H9 (cell line): ENCODE data around the gene DEGS2. TPM values are rescaled to one million over a fixed set of nuclear protein-coding genes. Genes with fewer than 3 reads are reported as not detected.

Source experiments
- DNase-seq: peaks from one replicate; pipeline ENCODE4 v3.0.0-alpha.2; 2017
- H2AFZ ChIP-seq: one replicate; pipeline ENCODE4 v1.6.1; 2013; ENCODE audit warnings: mild to moderate bottlenecking, low read length, control low read depth, moderate library complexity
- H2AK5ac ChIP-seq: 2 replicates; pipeline ENCODE4 v1.6.1; 2013; ENCODE audit warnings: low read length, control low read depth, mixed read lengths; ENCODE audit not compliant: insufficient read length
- H2BK120ac ChIP-seq: one replicate; pipeline ENCODE4 v1.6.1; 2013; ENCODE audit warnings: low read depth, mild to moderate bottlenecking, low read length, control low read depth, inconsistent platforms; ENCODE audit not compliant: poor library complexity, severe bottlenecking
- H2BK12ac ChIP-seq: 2 replicates; pipeline ENCODE4 v1.6.1; 2013; ENCODE audit warnings: low read length, control low read depth, mixed read lengths, low read depth; ENCODE audit not compliant: insufficient read length
- H2BK15ac ChIP-seq: 2 replicates; pipeline ENCODE4 v1.6.1; 2013; ENCODE audit warnings: low read depth, low read length, control low read depth
- H2BK20ac ChIP-seq: one replicate; pipeline ENCODE4 v1.6.1; 2013; ENCODE audit warnings: low read depth, mild to moderate bottlenecking, low read length, control low read depth, inconsistent platforms; ENCODE audit not compliant: poor library complexity, severe bottlenecking
- H2BK5ac ChIP-seq: 2 replicates; pipeline ENCODE4 v1.6.1; 2013; ENCODE audit warnings: low read length, control low read depth, mixed read lengths; ENCODE audit not compliant: insufficient read length
- H3K14ac ChIP-seq: 2 replicates; pipeline ENCODE4 v1.6.1; 2013; ENCODE audit warnings: low read length, control low read depth; ENCODE audit not compliant: insufficient read depth
- H3K18ac ChIP-seq: 2 replicates; pipeline ENCODE4 v1.6.1; 2013; ENCODE audit warnings: low read depth, mild to moderate bottlenecking, mixed read lengths, low read length, control low read depth; ENCODE audit not compliant: insufficient read length
- H3K23ac ChIP-seq: 2 replicates; pipeline ENCODE4 v1.6.1; 2013; ENCODE audit warnings: low read length, control low read depth, mixed read lengths, low read depth; ENCODE audit not compliant: insufficient read length
- H3K23me2 ChIP-seq: 2 replicates; pipeline ENCODE4 v1.6.1; 2013; ENCODE audit warnings: low read depth, mild to moderate bottlenecking, mixed read lengths, low read length, control low read depth; ENCODE audit not compliant: insufficient read length, poor library complexity, severe bottlenecking
- H3K27ac ChIP-seq: 2 replicates; pipeline ENCODE4 v1.5.1; 2013; ENCODE audit warnings: low read length, control low read depth, mixed read lengths, low read depth; ENCODE audit not compliant: insufficient read length
- H3K27me3 ChIP-seq: 2 replicates; pipeline ENCODE4 v1.6.1; 2013; ENCODE audit warnings: low read length, control low read depth, inconsistent platforms; ENCODE audit not compliant: insufficient read depth
- H3K4ac ChIP-seq: 2 replicates; pipeline ENCODE4 v1.6.1; 2013; ENCODE audit warnings: low read depth, mild to moderate bottlenecking, control low read depth, inconsistent platforms, low read length, moderate library complexity
- H3K4me1 ChIP-seq: 2 replicates; pipeline ENCODE4 v1.6.1; 2013; ENCODE audit warnings: low read length, control low read depth, inconsistent platforms; ENCODE audit not compliant: insufficient read depth
- H3K4me2 ChIP-seq: 2 replicates; pipeline ENCODE4 v1.6.1; 2013; ENCODE audit warnings: low read length, control low read depth, mixed read lengths; ENCODE audit not compliant: insufficient read length, insufficient read depth
- H3K56ac ChIP-seq: 2 replicates; pipeline ENCODE4 v1.6.1; 2013; ENCODE audit warnings: low read depth, mild to moderate bottlenecking, mixed read lengths, low read length, control low read depth; ENCODE audit not compliant: insufficient read length
- H3K79me1 ChIP-seq: 2 replicates; pipeline ENCODE4 v1.6.1; 2013; ENCODE audit warnings: low read depth, mild to moderate bottlenecking, moderate library complexity, low read length, control low read depth, inconsistent platforms; ENCODE audit not compliant: insufficient read depth, poor library complexity, severe bottlenecking
- H3K79me2 ChIP-seq: 2 replicates; pipeline ENCODE4 v1.6.1; 2013; ENCODE audit warnings: low read length, control low read depth, inconsistent platforms; ENCODE audit not compliant: insufficient read depth
- H3K9ac ChIP-seq: 2 replicates; pipeline ENCODE4 v1.6.1; 2013; ENCODE audit warnings: low read length, control low read depth, mixed read lengths; ENCODE audit not compliant: insufficient read length; ENCODE audit errors: extremely low read depth
- H3K9me3 ChIP-seq: one replicate; pipeline ENCODE4 v1.6.1; 2013; ENCODE audit warnings: low read depth, low read length, inconsistent platforms; ENCODE audit not compliant: control insufficient read depth
- H3T11ph ChIP-seq: one replicate; pipeline ENCODE4 v1.6.1; 2013; ENCODE audit warnings: mild to moderate bottlenecking, low read length, control low read depth, inconsistent platforms
- H4K20me1 ChIP-seq: one replicate; pipeline ENCODE4 v1.6.1; 2013; ENCODE audit not compliant: control insufficient read depth, insufficient read length, insufficient read depth
- H4K5ac ChIP-seq: 2 replicates; pipeline ENCODE4 v1.6.1; 2013; ENCODE audit warnings: low read depth, mild to moderate bottlenecking, mixed read lengths, low read length, control low read depth; ENCODE audit not compliant: insufficient read length
- H4K8ac ChIP-seq: replicated peaks from 2 replicates; pipeline ENCODE4 v1.6.1; 2013; ENCODE audit warnings: low read length, control low read depth, mixed read lengths, low read depth; ENCODE audit not compliant: insufficient read length
- H4K91ac ChIP-seq: 2 replicates; pipeline ENCODE4 v1.6.1; 2013; ENCODE audit warnings: low read depth, mild to moderate bottlenecking, moderate library complexity, mixed read lengths, low read length, control low read depth; ENCODE audit not compliant: insufficient read length
- H3K27ac Mint-ChIP-seq, 3 experiments: 2 replicates in 2 of 3; 3 replicates in 1 of 3; pipeline ENCODE4 v1.8.0; 2020 to 2021; ENCODE audit warnings: mixed read lengths in 3 of 3, mild to moderate bottlenecking in 1 of 3, moderate library complexity in 1 of 3
- H3K27me3 Mint-ChIP-seq: 2 replicates; pipeline ENCODE4 v1.8.0; 2021; ENCODE audit warnings: low read depth, mild to moderate bottlenecking, moderate library complexity, mixed read lengths
- H3K36me3 Mint-ChIP-seq, 3 experiments: 2 replicates in 2 of 3; 3 replicates in 1 of 3; pipeline ENCODE4 v1.8.0; 2020 to 2021; ENCODE audit warnings: low read depth in 3 of 3, mixed read lengths in 3 of 3; ENCODE audit not compliant: insufficient read depth in 1 of 3
- H3K4me1 Mint-ChIP-seq, 2 experiments: 2 replicates each; pipeline ENCODE4 v1.8.0; 2020; ENCODE audit warnings: mixed read lengths in 2 of 2
- H3K4me3 Mint-ChIP-seq, 2 experiments: 2 replicates in 1 of 2; 3 replicates in 1 of 2; pipeline ENCODE4 v1.8.0; 2020 to 2021; ENCODE audit warnings: mild to moderate bottlenecking in 2 of 2, mixed read lengths in 2 of 2, moderate library complexity in 1 of 2
- H3K9me3 Mint-ChIP-seq, 2 experiments: 2 replicates in 1 of 2; 3 replicates in 1 of 2; pipeline ENCODE4 v1.8.0; 2020; ENCODE audit warnings: mild to moderate bottlenecking in 2 of 2, mixed read lengths in 2 of 2, moderate library complexity in 1 of 2
- CTCF ChIP-seq: fragments of 200-600 bp; sonication (generic); conservative IDR thresholded peaks from 3 replicates; pipeline ENCODE4 v1.8.0; 2021; ENCODE audit warnings: antibody characterized with exemption, mild to moderate bottlenecking
- WGBS: extraction: QIAGEN DNeasy Blood & Tissue Kit; methylation state at CpG from one replicate; pipeline ENCODE4 v1.1.7; 2013; ENCODE audit warnings: missing lambda C conversion rate, low lambda C conversion rate, mixed read lengths; ENCODE audit not compliant: insufficient read length; ENCODE audit errors: extremely low coverage; 5-methylcytosine and 5-hydroxymethylcytosine counted together
- total RNA-seq: library from RNA; stranded (reverse); gene quantifications from 2 replicates; pipeline ENCODE4 v1.2.1, GENCODE V29; 2021

The DEGS2 gene
- total RNA-seq, 1 experiment from 2014 or later = 0.72 TPM

GRCh38 chr14:100103250-100104005, 56.0 kb downstream of the DEGS2 start:
- Histone ChIP-seq H3K4me2 (no peak overlapping the region), H3K4ac (no peak overlapping the region), H2BK20ac (no peak overlapping the region), H3K27ac (no peak overlapping the region), H2BK15ac (no peak overlapping the region), H3K23ac (no peak overlapping the region), H3K9ac (no peak overlapping the region), H3K27me3 (no peaks in the 10 kb centered on the region), H3K14ac (no peak overlapping the region), H3K23me2 (no peaks in the 10 kb centered on the region), H3K18ac (no peak overlapping the region), H2BK120ac (no peak overlapping the region), H4K8ac (no peak overlapping the region), H3K79me2 (no peaks in the 10 kb centered on the region), H3K4me1 (peaks cover 4% of the 10 kb centered on the region; the same call in 1 of the 2 replicates), H2BK5ac (no peak overlapping the region), H2BK12ac (no peak overlapping the region), H4K20me1 (no peaks in the 10 kb centered on the region), H2AFZ (no peak overlapping the region), H4K91ac (no peak overlapping the region), H3K9me3 (no peaks in the 10 kb centered on the region), H4K5ac (no peak overlapping the region), H3T11ph (no peak overlapping the region), H3K56ac (no peak overlapping the region), H2AK5ac (no peak overlapping the region), H3K79me1 (no peaks in the 10 kb centered on the region)
- peak overlapping the region in 1 of 3 experiments; percentile 5; a peak in 2 of 7 replicates for H3K27ac Mint-ChIP-seq
- no peaks in the 10 kb centered on the region for H3K9me3 Mint-ChIP-seq
- TF ChIP-seq CTCF = no peak
- H3K4me3 Mint-ChIP-seq = no peak overlapping the region
- H3K4me1 Mint-ChIP-seq = peaks cover 13% of the 10 kb centered on the region in 2 experiments
- H3K36me3 Mint-ChIP-seq = no peaks in the 10 kb centered on the region; a peak in 2 of 7 replicates
- WGBS = no CpG with 5 or more reads among the region's 10 CpGs
- no peaks in the 10 kb centered on the region for H3K27me3 Mint-ChIP-seq
- DNase-seq = no peak
